ENCODE measurements around the gene C1QTNF8. TPM values are rescaled to one million over a fixed set of nuclear protein-coding genes. Genes with fewer than 3 reads are reported as not detected.

C1QTNF8 gene
- total RNA-seq, 1 experiment from 2014 or later = not detected

DNA sequence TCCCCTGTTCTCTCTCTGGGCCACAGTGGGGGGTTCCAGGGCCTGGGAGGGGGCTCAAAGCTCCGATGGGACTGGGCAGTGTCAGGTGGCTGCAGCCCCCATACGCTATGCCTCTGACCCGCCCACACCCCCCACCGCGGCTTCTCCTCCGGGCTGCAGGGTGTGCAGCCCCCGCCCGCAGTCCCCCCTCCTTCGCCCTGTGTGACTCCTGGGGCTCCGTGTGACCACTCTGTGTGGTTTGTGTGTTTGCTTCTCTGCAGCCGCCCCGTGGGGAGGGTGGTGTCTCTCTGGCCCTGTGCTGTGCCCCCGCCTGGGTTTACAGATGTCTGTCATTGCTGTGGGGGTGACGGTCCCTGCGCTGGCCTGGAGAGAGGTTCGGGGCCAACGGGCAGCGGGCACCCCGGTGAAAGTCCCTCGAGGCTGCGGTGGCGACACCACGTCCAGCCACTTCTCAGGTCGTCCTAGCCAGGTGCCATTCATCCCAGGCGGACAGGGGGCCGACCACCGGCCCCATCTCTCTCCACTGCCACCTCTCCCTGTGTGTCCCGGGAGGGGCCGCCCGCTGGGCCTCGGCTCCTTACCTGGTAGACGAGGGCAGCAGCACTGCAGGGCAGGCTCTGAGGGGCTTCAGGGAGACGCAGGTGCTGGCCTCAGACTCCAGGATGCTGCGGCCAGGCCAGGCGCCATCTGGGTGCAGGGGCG lies 18.0 kb downstream of the C1QTNF8 start:
- BruUV-seq (replicated peaks) = no TSS peak

DNA sequence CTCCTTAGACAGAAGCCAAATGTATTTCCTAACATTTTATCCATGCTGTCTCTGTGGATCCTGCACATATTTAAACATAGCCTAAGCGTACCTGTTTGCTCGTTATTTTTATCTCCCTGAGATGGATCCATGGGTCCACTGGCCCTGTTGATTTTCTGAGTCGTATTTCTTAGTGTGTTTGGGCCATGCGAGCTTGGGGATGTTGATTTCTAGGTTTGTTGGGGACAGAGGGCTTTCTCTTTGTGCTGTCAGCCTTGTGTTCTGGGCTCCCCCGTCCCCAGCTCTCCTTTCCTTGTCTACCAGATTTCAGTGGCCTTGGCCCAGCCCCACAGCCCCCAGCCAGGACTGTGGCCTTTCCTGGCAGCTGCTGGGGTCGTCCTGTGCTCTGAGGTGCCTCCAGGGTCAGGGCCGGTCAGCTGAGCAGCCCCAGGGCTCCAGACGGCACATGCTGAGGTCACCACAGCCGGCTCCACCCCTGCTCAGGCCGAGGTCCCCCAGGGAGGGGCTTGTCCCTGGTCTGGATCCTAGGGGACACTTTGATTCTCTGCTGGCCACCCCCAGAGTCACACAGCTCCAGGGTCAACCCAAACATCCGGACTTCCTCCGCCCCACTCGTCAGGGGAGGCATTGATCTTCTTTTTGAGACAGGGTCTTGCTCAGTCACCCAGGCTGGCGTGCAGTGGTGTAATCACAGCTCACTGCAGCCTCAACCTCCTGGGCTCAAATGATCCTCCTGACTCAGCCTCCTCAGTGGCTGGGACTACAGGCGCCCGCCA lies 19.1 kb downstream of the C1QTNF8 start:
- no peak for DNase-seq

More for the DNA sequence above, 18.0 kb downstream of the C1QTNF8 start:
- Mint-ChIP-seq H3K4me1 (ENCODE audit: low read depth, unreplicated experiment) (peaks cover 29% of the 10 kb centered on the region), H3K27me3 (ENCODE audit: unreplicated experiment) (peaks cover 99% of the 10 kb centered on the region), H3K4me3 (ENCODE audit: low read depth, unreplicated experiment) (no peak overlapping the region), H3K36me3 (ENCODE audit: insufficient read depth, unreplicated experiment) (peaks cover 3% of the 10 kb centered on the region), H3K9me3 (ENCODE audit: low read depth, unreplicated experiment) (no peaks in the 10 kb centered on the region), H3K27ac (ENCODE audit: unreplicated experiment) (no peak overlapping the region)
- CTCF ChIA-PET = interaction anchor here (1.0 to 1.2 kb wide), 2 partner anchors 19 to 21 kb away, joined by 3 to 6 read pairs; no protein-coding TSS in a partner anchor
- intact Hi-C loops (cut with micrococcal nuclease; ENCODE audit: unreplicated experiment) = no loop called here
- DNase-seq = no peak
- TF ChIP-seq, protein P1, sequence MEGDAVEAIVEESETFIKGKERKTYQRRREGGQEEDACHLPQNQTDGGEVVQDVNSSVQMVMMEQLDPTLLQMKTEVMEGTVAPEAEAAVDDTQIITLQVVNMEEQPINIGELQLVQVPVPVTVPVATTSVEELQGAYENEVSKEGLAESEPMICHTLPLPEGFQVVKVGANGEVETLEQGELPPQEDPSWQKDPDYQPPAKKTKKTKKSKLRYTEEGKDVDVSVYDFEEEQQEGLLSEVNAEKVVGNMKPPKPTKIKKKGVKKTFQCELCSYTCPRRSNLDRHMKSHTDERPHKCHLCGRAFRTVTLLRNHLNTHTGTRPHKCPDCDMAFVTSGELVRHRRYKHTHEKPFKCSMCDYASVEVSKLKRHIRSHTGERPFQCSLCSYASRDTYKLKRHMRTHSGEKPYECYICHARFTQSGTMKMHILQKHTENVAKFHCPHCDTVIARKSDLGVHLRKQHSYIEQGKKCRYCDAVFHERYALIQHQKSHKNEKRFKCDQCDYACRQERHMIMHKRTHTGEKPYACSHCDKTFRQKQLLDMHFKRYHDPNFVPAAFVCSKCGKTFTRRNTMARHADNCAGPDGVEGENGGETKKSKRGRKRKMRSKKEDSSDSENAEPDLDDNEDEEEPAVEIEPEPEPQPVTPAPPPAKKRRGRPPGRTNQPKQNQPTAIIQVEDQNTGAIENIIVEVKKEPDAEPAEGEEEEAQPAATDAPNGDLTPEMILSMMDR (IDR thresholded peaks at IDR 0.05; ENCODE audit: unreplicated experiment) = no peak

DNA sequence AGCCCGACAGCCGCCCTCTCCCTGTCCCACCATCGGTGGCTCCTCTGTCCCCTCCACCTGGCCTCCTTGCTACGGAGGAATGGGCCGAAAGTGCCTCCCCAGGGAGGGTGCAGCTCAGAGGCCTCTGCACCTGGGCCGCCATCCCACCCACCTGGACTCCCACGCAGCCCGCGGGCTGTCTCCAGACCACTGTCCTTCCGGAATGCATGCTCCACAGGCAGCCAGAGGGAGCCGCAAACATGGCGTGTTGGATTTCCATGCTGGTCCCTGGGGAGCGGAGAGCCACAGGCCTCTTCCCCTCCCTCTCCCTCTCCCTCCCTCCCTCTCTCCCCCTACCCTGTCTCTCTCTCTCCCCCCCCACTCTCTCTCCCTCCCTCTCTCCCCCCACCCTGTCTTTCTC lies 20.5 kb downstream of the C1QTNF8 start:
- H3K27me3 Mint-ChIP-seq (ENCODE audit: unreplicated experiment) = peaks cover 96% of the 10 kb centered on the region
- CTCF ChIA-PET = no interaction called here
- no peak overlapping the region for H3K4me3 Mint-ChIP-seq (ENCODE audit: low read depth, unreplicated experiment)
- H3K4me1 Mint-ChIP-seq (ENCODE audit: low read depth, unreplicated experiment) = peaks cover 18% of the 10 kb centered on the region
- BruUV-seq (replicated peaks) = no TSS peak
- intact Hi-C loops (cut with micrococcal nuclease; ENCODE audit: unreplicated experiment) = no loop called here
- DNase-seq = no peak
- TF ChIP-seq, protein P1 (IDR thresholded peaks at IDR 0.05; ENCODE audit: unreplicated experiment) = no peak
- H3K36me3 Mint-ChIP-seq (ENCODE audit: insufficient read depth, unreplicated experiment) = peaks cover 3% of the 10 kb centered on the region
- H3K27ac Mint-ChIP-seq (ENCODE audit: unreplicated experiment) = no peak overlapping the region
- H3K9me3 Mint-ChIP-seq (ENCODE audit: low read depth, unreplicated experiment) = no peaks in the 10 kb centered on the region

More for the DNA sequence above, 19.1 kb downstream of the C1QTNF8 start:
- Mint-ChIP-seq H3K4me3 (ENCODE audit: low read depth, unreplicated experiment) (no peak overlapping the region), H3K27me3 (ENCODE audit: unreplicated experiment) (peaks cover 94% of the 10 kb centered on the region), H3K9me3 (ENCODE audit: low read depth, unreplicated experiment) (no peaks in the 10 kb centered on the region), H3K36me3 (ENCODE audit: insufficient read depth, unreplicated experiment) (peaks cover 3% of the 10 kb centered on the region), H3K27ac (ENCODE audit: unreplicated experiment) (no peak overlapping the region), H3K4me1 (ENCODE audit: low read depth, unreplicated experiment) (peaks cover 21% of the 10 kb centered on the region)
- TF ChIP-seq, protein P1 (IDR thresholded peaks at IDR 0.05; ENCODE audit: unreplicated experiment) = no peak
- no TSS peak for BruUV-seq (replicated peaks)
- CTCF ChIA-PET = no interaction called here
- intact Hi-C loops (cut with micrococcal nuclease; ENCODE audit: unreplicated experiment) = no loop called here

DNA sequence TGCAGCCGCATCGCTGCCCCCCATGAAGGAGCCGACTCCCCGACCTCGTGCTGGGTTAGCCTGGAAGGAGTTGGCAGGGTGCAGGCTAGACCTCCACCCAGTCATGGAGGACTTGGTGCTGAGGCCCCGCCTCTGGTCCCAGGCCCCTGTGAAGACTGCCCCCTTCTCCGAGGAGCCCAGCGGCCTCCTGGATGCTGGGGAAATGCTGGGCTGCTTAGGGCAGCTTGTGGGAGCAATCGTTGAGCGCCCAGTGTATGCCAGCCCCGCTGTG lies 21.7 kb downstream of the C1QTNF8 start:
- peaks cover 96% of the 10 kb centered on the region for H3K27me3 Mint-ChIP-seq (ENCODE audit: unreplicated experiment)

More for the DNA sequence above, 21.7 kb downstream of the C1QTNF8 start:
- H3K4me1 Mint-ChIP-seq (ENCODE audit: low read depth, unreplicated experiment) = peaks cover 18% of the 10 kb centered on the region
- intact Hi-C loops (cut with micrococcal nuclease; ENCODE audit: unreplicated experiment) = no loop called here
- H3K27ac Mint-ChIP-seq (ENCODE audit: unreplicated experiment) = no peak overlapping the region
- CTCF ChIA-PET = no interaction called here
- peaks cover 3% of the 10 kb centered on the region for H3K36me3 Mint-ChIP-seq (ENCODE audit: insufficient read depth, unreplicated experiment)
- no TSS peak for BruUV-seq (replicated peaks)
- no peaks in the 10 kb centered on the region for H3K9me3 Mint-ChIP-seq (ENCODE audit: low read depth, unreplicated experiment)
- H3K4me3 Mint-ChIP-seq (ENCODE audit: low read depth, unreplicated experiment) = no peak overlapping the region
- no peak for DNase-seq
- TF ChIP-seq, protein P1 (IDR thresholded peaks at IDR 0.05; ENCODE audit: unreplicated experiment) = no peak
